ENCODE results near the gene ECHDC3.

ECHDC3 gene

GRCh38 chr10:11740907-11741306 is 1.3 kb upstream of the ECHDC3 start:
- TF ChIP-seq BCL11B (tag by site-specific recombination; IDR thresholded peaks at IDR 0.05; ENCODE audit: low read depth) (no peak), PRDM6 (tag by site-specific recombination; IDR thresholded peaks at IDR 0.05) (no peak), ZNF114 (tag by site-specific recombination; IDR thresholded peaks at IDR 0.05) (no peak), ZNF2 (tag by site-specific recombination; IDR thresholded peaks at IDR 0.05) (no peak)
- TF ChIP-seq, protein P1, sequence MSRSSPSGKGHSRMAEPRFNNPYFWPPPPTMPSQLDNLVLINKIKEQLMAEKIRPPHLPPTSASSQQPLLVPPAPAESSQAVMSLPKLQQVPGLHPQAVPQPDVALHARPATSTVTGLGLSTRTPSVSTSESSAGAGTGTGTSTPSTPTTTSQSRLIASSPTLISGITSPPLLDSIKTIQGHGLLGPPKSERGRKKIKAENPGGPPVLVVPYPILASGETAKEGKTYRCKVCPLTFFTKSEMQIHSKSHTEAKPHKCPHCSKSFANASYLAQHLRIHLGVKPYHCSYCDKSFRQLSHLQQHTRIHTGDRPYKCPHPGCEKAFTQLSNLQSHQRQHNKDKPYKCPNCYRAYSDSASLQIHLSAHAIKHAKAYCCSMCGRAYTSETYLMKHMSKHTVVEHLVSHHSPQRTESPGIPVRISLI (tag by site-specific recombination; IDR thresholded peaks at IDR 0.05): no peak
- Histone ChIP-seq H3K4me1 (ENCODE audit: control insufficient read depth, insufficient read depth, low read length) (no peaks in the 10 kb centered on the region; the same call in 1 of the 2 replicates), H3K27ac (ENCODE audit: extremely low read depth, low read depth, low read length) (no peak overlapping the region), H3K36me3 (ENCODE audit: control insufficient read depth in 2 of 2, insufficient read depth in 1 of 2, low read length in 2 of 2) (no peaks in the 10 kb centered on the region), H3K4me3 (ENCODE audit: low read depth, low read length) (no peak overlapping the region), H3K9me3 (ENCODE audit: control insufficient read depth, insufficient read depth, low read depth, low read length) (no peaks in the 10 kb centered on the region)
- POLR2A ChIA-PET: no interaction called here
- CTCF ChIA-PET: no interaction called here

DNA sequence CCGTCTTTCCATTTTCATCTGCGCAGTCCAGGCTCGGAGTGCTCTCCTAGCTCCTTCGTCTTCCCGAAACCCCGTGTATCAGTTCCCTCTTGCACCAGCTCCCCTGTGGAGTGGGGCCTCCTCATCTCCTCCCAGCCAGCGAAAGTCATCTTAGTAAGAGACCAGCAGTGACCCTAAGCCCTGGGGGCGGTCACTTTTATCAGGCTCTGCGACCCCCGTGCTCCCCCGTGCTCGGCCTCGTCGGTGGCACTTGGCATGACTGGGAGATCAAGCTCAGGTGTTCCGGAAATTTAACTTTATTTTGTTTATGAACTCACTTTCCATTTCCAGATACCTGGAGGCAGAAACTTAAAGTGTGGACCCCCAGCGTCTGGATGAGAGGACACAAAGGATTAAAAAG is 574 bp upstream of the ECHDC3 start:
- Histone ChIP-seq H3K4me1 (ENCODE audit: control insufficient read depth, insufficient read depth, low read length) (no peaks in the 10 kb centered on the region; the same call in 1 of the 2 replicates), H3K27ac (ENCODE audit: extremely low read depth, low read depth, low read length) (no peak overlapping the region), H3K36me3 (ENCODE audit: control insufficient read depth in 2 of 2, insufficient read depth in 1 of 2, low read length in 2 of 2) (no peaks in the 10 kb centered on the region), H3K9me3 (ENCODE audit: control insufficient read depth, insufficient read depth, low read depth, low read length) (no peaks in the 10 kb centered on the region), H3K4me3 (ENCODE audit: low read depth, low read length) (no peak overlapping the region; the same call in 1 of the 2 replicates)
- TF ChIP-seq ZFP41 (tag by site-specific recombination; IDR thresholded peaks at IDR 0.05; ENCODE audit: borderline replicate concordance): no peak
- TF ChIP-seq, protein P2, sequence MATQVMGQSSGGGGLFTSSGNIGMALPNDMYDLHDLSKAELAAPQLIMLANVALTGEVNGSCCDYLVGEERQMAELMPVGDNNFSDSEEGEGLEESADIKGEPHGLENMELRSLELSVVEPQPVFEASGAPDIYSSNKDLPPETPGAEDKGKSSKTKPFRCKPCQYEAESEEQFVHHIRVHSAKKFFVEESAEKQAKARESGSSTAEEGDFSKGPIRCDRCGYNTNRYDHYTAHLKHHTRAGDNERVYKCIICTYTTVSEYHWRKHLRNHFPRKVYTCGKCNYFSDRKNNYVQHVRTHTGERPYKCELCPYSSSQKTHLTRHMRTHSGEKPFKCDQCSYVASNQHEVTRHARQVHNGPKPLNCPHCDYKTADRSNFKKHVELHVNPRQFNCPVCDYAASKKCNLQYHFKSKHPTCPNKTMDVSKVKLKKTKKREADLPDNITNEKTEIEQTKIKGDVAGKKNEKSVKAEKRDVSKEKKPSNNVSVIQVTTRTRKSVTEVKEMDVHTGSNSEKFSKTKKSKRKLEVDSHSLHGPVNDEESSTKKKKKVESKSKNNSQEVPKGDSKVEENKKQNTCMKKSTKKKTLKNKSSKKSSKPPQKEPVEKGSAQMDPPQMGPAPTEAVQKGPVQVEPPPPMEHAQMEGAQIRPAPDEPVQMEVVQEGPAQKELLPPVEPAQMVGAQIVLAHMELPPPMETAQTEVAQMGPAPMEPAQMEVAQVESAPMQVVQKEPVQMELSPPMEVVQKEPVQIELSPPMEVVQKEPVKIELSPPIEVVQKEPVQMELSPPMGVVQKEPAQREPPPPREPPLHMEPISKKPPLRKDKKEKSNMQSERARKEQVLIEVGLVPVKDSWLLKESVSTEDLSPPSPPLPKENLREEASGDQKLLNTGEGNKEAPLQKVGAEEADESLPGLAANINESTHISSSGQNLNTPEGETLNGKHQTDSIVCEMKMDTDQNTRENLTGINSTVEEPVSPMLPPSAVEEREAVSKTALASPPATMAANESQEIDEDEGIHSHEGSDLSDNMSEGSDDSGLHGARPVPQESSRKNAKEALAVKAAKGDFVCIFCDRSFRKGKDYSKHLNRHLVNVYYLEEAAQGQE (tag by site-specific recombination; IDR thresholded peaks at IDR 0.05): no peak
- TF ChIP-seq, protein P3, sequence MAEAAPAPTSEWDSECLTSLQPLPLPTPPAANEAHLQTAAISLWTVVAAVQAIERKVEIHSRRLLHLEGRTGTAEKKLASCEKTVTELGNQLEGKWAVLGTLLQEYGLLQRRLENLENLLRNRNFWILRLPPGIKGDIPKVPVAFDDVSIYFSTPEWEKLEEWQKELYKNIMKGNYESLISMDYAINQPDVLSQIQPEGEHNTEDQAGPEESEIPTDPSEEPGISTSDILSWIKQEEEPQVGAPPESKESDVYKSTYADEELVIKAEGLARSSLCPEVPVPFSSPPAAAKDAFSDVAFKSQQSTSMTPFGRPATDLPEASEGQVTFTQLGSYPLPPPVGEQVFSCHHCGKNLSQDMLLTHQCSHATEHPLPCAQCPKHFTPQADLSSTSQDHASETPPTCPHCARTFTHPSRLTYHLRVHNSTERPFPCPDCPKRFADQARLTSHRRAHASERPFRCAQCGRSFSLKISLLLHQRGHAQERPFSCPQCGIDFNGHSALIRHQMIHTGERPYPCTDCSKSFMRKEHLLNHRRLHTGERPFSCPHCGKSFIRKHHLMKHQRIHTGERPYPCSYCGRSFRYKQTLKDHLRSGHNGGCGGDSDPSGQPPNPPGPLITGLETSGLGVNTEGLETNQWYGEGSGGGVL (tag by site-specific recombination; IDR thresholded peaks at IDR 0.05): no peak
- no peak for TF ChIP-seq ZBTB44 (tag by site-specific recombination; IDR thresholded peaks at IDR 0.05)
- TF ChIP-seq ZNF658 (tag by site-specific recombination; IDR thresholded peaks at IDR 0.05): no peak
- TF ChIP-seq OSR2 (tag by site-specific recombination; IDR thresholded peaks at IDR 0.05): no peak
- no peak for TF ChIP-seq ZBTB21 (tag by site-specific recombination; IDR thresholded peaks at IDR 0.05)
- TF ChIP-seq ZNF155 (tag by site-specific recombination; IDR thresholded peaks at IDR 0.05): no peak
- POLR2A ChIA-PET: no interaction called here
- CTCF ChIA-PET: no interaction called here

All from HEK293 (cell line).